NB4 (cell line): Measurements from ENCODE around the gene TRDN.

ENCODE experiments used
- CTCF ChIP-seq: IDR thresholded peaks from one replicate; pipeline ENCODE4 v1.5.1; 2012; ENCODE audit warnings: low read depth, low read length
- POLR2A ChIP-seq: IDR thresholded peaks from 2 replicates; pipeline ENCODE4 v1.6.1; 2011; ENCODE audit warnings: mild to moderate bottlenecking; ENCODE audit not compliant: insufficient read length; ENCODE audit errors: extremely low read depth

GRCh38 chr6:123503619-123504018 lies 133.1 kb downstream of the TRDN start:
- no peak for TF ChIP-seq CTCF
- no peak for TF ChIP-seq POLR2A
